Measurements from ENCODE around the gene PRKACG.

GRCh38 chr9:69036799-69037198, 22.9 kb upstream of the PRKACG start:
- no peak for TF ChIP-seq POLR2AphosphoS5 (IDR thresholded peaks at IDR 0.05; ENCODE audit: borderline replicate concordance, low read depth, low read length)
- no peak for TF ChIP-seq EZH2 (IDR thresholded peaks at IDR 0.05)
- no peak for TF ChIP-seq FOXP2 (optimal IDR thresholded peaks at IDR 0.05; ENCODE audit: control extremely low read depth, extremely low read length, insufficient read depth)

All from SK-N-MC (cell line).